T-cell (primary cell): ENCODE results near the gene IL1RN. TPM values are rescaled to one million over a fixed set of nuclear protein-coding genes. Genes with fewer than 3 reads are reported as not detected.

Experiments used
- ATAC-seq, 4 experiments: fragments of 200-7000 bp in 3 of 4; fragments of 150-1000 bp in 1 of 4; cut with Tn5 transposase; replicated peaks in 1 of 4; 1 replicate in 3 of 4; 2 replicates in 1 of 4; pipeline ENCODE4 v1.10.0; 2021; ENCODE audit warnings: moderate library complexity in 3 of 4, mild to moderate bottlenecking in 2 of 4, moderate number of reproducible peaks in 1 of 4
- CTCF ChIA-PET, 2 donors: fragments of 300-600 bp; sonication (Branson Sonifier 250); formaldehyde crosslinking; loops; one replicate each; lab custom pipeline; 2022; ENCODE audit warnings: antibody characterized with exemption in 2 of 2; lab: Charles Lee
- POLR2A ChIA-PET, 2 donors: fragments of 300-600 bp; sonication (Branson Sonifier 250); formaldehyde crosslinking; loops; one replicate each; lab custom pipeline; 2022; ENCODE audit warnings: antibody characterized with exemption in 2 of 2; lab: Charles Lee
- DNase-seq, 35 experiments: peaks; one replicate each; pipeline versions ENCODE4 v3.0.0 to v3.0.0-alpha.2; 2013 to 2023
- H3K27ac ChIP-seq: one replicate; pipeline ENCODE4 v1.5.1; 2013; ENCODE audit warnings: low read length
- H3K27me3 ChIP-seq, 2 experiments: replicated peaks in 1 of 2; 1 replicate in 1 of 2; 2 replicates in 1 of 2; pipeline versions ENCODE4 v1.6.1 to v1.7.0; 2013; ENCODE audit warnings: low read length in 1 of 2, mixed read lengths in 1 of 2; ENCODE audit not compliant: control insufficient read depth in 2 of 2, insufficient read depth in 2 of 2; ENCODE audit errors: extremely low read depth in 1 of 2
- H3K36me3 ChIP-seq, 2 donors: 1 replicate in 1 of 2; 2 replicates in 1 of 2; pipeline versions ENCODE4 v1.6.1 to v1.7.0; 2013; ENCODE audit warnings: low read length in 1 of 2; ENCODE audit not compliant: control insufficient read depth in 2 of 2, insufficient read depth in 1 of 2; ENCODE audit errors: extremely low read depth in 1 of 2
- H3K4me1 ChIP-seq, 2 experiments: 1 replicate in 1 of 2; 2 replicates in 1 of 2; pipeline versions ENCODE4 v1.6.1 to v1.7.0; 2013; ENCODE audit warnings: low read length in 2 of 2, mixed read lengths in 1 of 2; ENCODE audit not compliant: insufficient read depth in 2 of 2, control insufficient read depth in 1 of 2; ENCODE audit errors: extremely low read depth in 1 of 2
- H3K4me3 ChIP-seq, 2 donors: 1 replicate in 1 of 2; 2 replicates in 1 of 2; pipeline versions ENCODE4 v1.5.1 to v1.7.0; 2013; ENCODE audit warnings: mild to moderate bottlenecking in 2 of 2, low read length in 1 of 2, moderate library complexity in 1 of 2; ENCODE audit not compliant: control insufficient read depth in 1 of 2; ENCODE audit errors: extremely low read depth in 1 of 2
- H3K9me3 ChIP-seq: 2 replicates; pipeline ENCODE4 v1.7.0; 2013
- H3K27ac Mint-ChIP-seq, 2 donors: one replicate each; pipeline ENCODE4 v1.8.0; 2020 to 2021; ENCODE audit warnings: mild to moderate bottlenecking in 2 of 2, mixed read lengths in 2 of 2
- H3K27me3 Mint-ChIP-seq, 2 donors: one replicate each; pipeline ENCODE4 v1.8.0; 2021 to 2022; ENCODE audit warnings: mixed read lengths in 2 of 2
- H3K36me3 Mint-ChIP-seq: one replicate; pipeline ENCODE4 v1.8.0; 2021; ENCODE audit warnings: mixed read lengths
- H3K4me1 Mint-ChIP-seq, 3 donors: one replicate each; pipeline ENCODE4 v1.8.0; 2020 to 2022; ENCODE audit warnings: mixed read lengths in 3 of 3, mild to moderate bottlenecking in 1 of 3
- H3K4me3 Mint-ChIP-seq, 3 donors: one replicate each; pipeline ENCODE4 v1.8.0; 2020 to 2022; ENCODE audit warnings: mild to moderate bottlenecking in 3 of 3, mixed read lengths in 3 of 3, moderate library complexity in 3 of 3
- H3K9me3 Mint-ChIP-seq, 3 donors: one replicate each; pipeline ENCODE4 v1.8.0; 2020 to 2022; ENCODE audit warnings: mixed read lengths in 3 of 3
- WGBS: methylation state at CpG from one replicate; pipeline ENCODE4 v1.1.5; 2013; ENCODE audit warnings: missing lambda C conversion rate; ENCODE audit not compliant: insufficient coverage; 5-methylcytosine and 5-hydroxymethylcytosine counted together
- total RNA-seq, 35 experiments: library from RNA in 6 of 35; stranded (reverse) in 6 of 35; fragments of 120-200 nt in 1 of 35; gene quantifications; one replicate each; pipeline versions ENCODE4 v1.2.1 to v1.2.4 and lab custom pipeline; 2013 to 2026

Gene IL1RN
- total RNA-seq, 5 donors from 2014 or later (not counting 1 experiment from before 2014, with no cell fraction given) = not detected

DNA sequence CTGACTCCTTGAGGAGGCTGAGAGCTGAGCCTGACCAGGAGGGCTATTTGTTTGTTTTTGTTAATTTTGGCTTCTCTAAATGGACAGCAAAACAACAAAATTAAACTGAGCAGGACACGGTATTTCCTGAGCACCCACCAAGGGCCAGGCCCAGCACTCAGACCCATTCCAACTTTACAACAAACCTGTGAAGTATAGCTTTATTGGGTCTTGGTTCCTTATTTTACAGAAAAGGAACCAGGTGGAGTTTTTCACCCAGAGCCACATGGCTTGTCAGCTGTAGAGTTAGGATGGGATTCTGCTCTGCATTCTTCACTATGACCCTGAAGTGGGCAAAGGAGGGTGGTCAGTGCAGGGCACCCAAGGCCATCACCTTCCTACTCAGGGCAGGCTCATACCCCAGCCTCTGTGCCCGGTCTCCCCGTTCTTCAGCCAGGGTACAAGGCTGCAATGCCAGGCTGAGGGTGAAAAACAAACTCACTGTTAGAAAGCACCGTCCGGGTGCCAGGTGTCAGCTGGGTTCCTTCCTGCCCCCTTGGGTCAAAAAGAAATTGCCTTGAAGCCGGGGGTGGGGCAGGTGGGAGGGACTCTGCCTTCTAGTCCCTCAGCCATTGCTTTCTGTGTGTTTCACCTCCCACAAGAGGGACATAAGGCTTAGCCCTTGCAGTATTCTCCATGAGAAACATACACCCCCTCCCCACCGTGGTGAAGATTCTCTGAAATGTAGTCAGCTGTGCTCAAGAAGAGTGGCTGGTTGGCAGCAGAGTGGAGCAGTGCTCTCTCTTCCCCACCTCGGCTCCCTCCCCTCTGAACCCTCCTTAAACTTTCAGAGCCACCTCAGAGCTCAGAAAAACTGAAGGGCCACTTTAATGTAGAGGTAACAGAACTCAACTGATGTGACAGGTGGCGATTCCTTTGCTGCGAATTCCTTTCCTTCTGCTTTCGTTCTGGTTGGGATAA is 48.6 kb downstream of the IL1RN start:
- peaks cover 0 to 2% of the 10 kb centered on the region in 2 donors for H3K27me3 Mint-ChIP-seq
- ChIA-PET POLR2A (interaction anchor here in 1 of 2 donors (0.5 to 2.0 kb wide), 3 partner anchors 12 to 38 kb away, joined by 3 to 10 read pairs (median 5); no protein-coding TSS in a partner anchor), CTCF (interaction anchor here (1.5 to 7.9 kb wide), 5 partner anchors 23 to 214 kb away, joined by 4 to 99 read pairs (median 16); no protein-coding TSS in a partner anchor)
- H3K27ac ChIP-seq = peak overlapping the region; percentile 78
- H3K9me3 Mint-ChIP-seq = peaks cover 0 to 3% (median 0%) of the 10 kb centered on the region in 3 donors
- H3K27me3 ChIP-seq = no peaks in the 10 kb centered on the region
- DNase-seq (peak in 7 of 35 experiments; percentile 20 to 56 (median 32)), ATAC-seq (no peak)
- H3K4me3 Mint-ChIP-seq = peak overlapping the region; percentile 85 to 86 (median 86)
- peaks cover 18% of the 10 kb centered on the region for H3K36me3 Mint-ChIP-seq
- no peaks in the 10 kb centered on the region for H3K9me3 ChIP-seq
- 31% methylated on average over 5 of the region's 11 CpGs for WGBS
- peaks cover 88 to 92% (median 89%) of the 10 kb centered on the region in 3 donors for H3K4me1 Mint-ChIP-seq
- H3K36me3 ChIP-seq = peaks cover 5 to 32% of the 10 kb centered on the region in 2 donors
- peak overlapping the region; percentile 90 to 96 for H3K27ac Mint-ChIP-seq
- H3K4me1 ChIP-seq = peaks cover 61 to 96% of the 10 kb centered on the region in 2 experiments
- H3K4me3 ChIP-seq = peak overlapping the region; percentile 90 to 93

GRCh38 chr2:113176696-113177355 is 49.4 kb downstream of the IL1RN start:
- peak overlapping the region; percentile 85 to 86 (median 86) for H3K4me3 Mint-ChIP-seq
- ChIA-PET CTCF (interaction anchor here (3.1 to 7.9 kb wide), 2 partner anchors 37 to 38 kb away, joined by 16 to 99 read pairs; no protein-coding TSS in a partner anchor), POLR2A (no interaction called here)
- H3K27me3 Mint-ChIP-seq = peaks cover 0 to 2% of the 10 kb centered on the region in 2 donors
- DNase-seq = no peak
- peaks cover 6 to 37% of the 10 kb centered on the region in 2 donors for H3K36me3 ChIP-seq
- H3K27ac ChIP-seq = peak overlapping the region; percentile 78
- no peaks in the 10 kb centered on the region for H3K9me3 Mint-ChIP-seq
- H3K27me3 ChIP-seq = no peaks in the 10 kb centered on the region
- peaks cover 88 to 92% (median 89%) of the 10 kb centered on the region in 3 donors for H3K4me1 Mint-ChIP-seq
- H3K36me3 Mint-ChIP-seq = peaks cover 19% of the 10 kb centered on the region
- peak overlapping the region; percentile 90 to 93 for H3K4me3 ChIP-seq
- ATAC-seq = no peak
- peak overlapping the region; percentile 90 to 96 for H3K27ac Mint-ChIP-seq
- H3K4me1 ChIP-seq = peaks cover 63 to 96% of the 10 kb centered on the region in 2 experiments
- H3K9me3 ChIP-seq = no peaks in the 10 kb centered on the region
- 64% methylated on average over 3 of the region's 7 CpGs for WGBS

- ChIA-PET CTCF (interaction anchor here in 1 of 2 donors (1.2 kb wide), 1 partner anchor 57 kb away, joined by 3 read pairs; no protein-coding TSS in a partner anchor), POLR2A (no interaction called here)
- ATAC-seq (no peak), DNase-seq (no peak)
- peak overlapping the region; percentile 91 to 96 for H3K27ac Mint-ChIP-seq
- Histone ChIP-seq H3K4me3 (peak overlapping the region in 1 of 2 donors; percentile 17), H3K27ac (no peak overlapping the region), H3K4me1 (peaks cover 61 to 96% of the 10 kb centered on the region in 2 experiments), H3K9me3 (no peaks in the 10 kb centered on the region), H3K27me3 (no peaks in the 10 kb centered on the region), H3K36me3 (peaks cover 18 to 51% of the 10 kb centered on the region in 2 donors)
- 72% methylated on average over 6 of the region's 11 CpGs for WGBS
- H3K36me3 Mint-ChIP-seq = peaks cover 25% of the 10 kb centered on the region
- no peaks in the 10 kb centered on the region for H3K9me3 Mint-ChIP-seq
- H3K27me3 Mint-ChIP-seq = peaks cover 0 to 2% of the 10 kb centered on the region in 2 donors
- H3K4me3 Mint-ChIP-seq = peak overlapping the region; percentile 41 to 86 (median 44)
- H3K4me1 Mint-ChIP-seq = peaks cover 88 to 92% (median 88%) of the 10 kb centered on the region in 3 donors
These were observed 50.8 kb downstream of the IL1RN start for GRCh38 chr2:113178069-113178746.

GRCh38 chr2:113178891-113179290 is 51.5 kb downstream of the IL1RN start:
- Mint-ChIP-seq H3K9me3 (no peaks in the 10 kb centered on the region), H3K4me3 (peak overlapping the region; percentile 41 to 86 (median 44)), H3K27me3 (peaks cover 0 to 2% of the 10 kb centered on the region in 2 donors), H3K36me3 (peaks cover 31% of the 10 kb centered on the region), H3K4me1 (peaks cover 88 to 92% (median 88%) of the 10 kb centered on the region in 3 donors), H3K27ac (peak overlapping the region; percentile 91 to 96)
- no peaks in the 10 kb centered on the region for H3K9me3 ChIP-seq
- peaks cover 21 to 58% of the 10 kb centered on the region in 2 donors for H3K36me3 ChIP-seq
- WGBS = no CpG with 5 or more reads among the region's 4 CpGs
- CTCF ChIA-PET = interaction anchor here in 1 of 2 donors (1.2 kb wide), 1 partner anchor 57 kb away, joined by 3 read pairs; no protein-coding TSS in a partner anchor
- peaks cover 63 to 96% of the 10 kb centered on the region in 2 experiments for H3K4me1 ChIP-seq
- ATAC-seq (peak in 2 of 4 experiments; percentile 16 to 23), DNase-seq (peak in 6 of 35 experiments; percentile 19 to 45 (median 41))
- no peaks in the 10 kb centered on the region for H3K27me3 ChIP-seq
- POLR2A ChIA-PET = no interaction called here
- peak overlapping the region; percentile 39 for H3K27ac ChIP-seq
- H3K4me3 ChIP-seq = no peak overlapping the region

- ATAC-seq (no peak), DNase-seq (no peak)
- ChIA-PET POLR2A (no interaction called here), CTCF (interaction anchor here (0.6 to 2.2 kb wide), 6 partner anchors 11 to 41 kb away, joined by 3 to 21 read pairs (median 4); no protein-coding TSS in a partner anchor)
- peaks cover 0 to 2% of the 10 kb centered on the region in 2 donors for H3K27me3 Mint-ChIP-seq
- peaks cover 33% of the 10 kb centered on the region for H3K36me3 Mint-ChIP-seq
- Histone ChIP-seq H3K27ac (peak overlapping the region; percentile 39), H3K27me3 (no peaks in the 10 kb centered on the region), H3K4me1 (peaks cover 63 to 97% of the 10 kb centered on the region in 2 experiments), H3K9me3 (no peaks in the 10 kb centered on the region), H3K4me3 (peak overlapping the region in 1 of 2 donors; percentile 41), H3K36me3 (peaks cover 23 to 63% of the 10 kb centered on the region in 2 donors)
- peak overlapping the region; percentile 41 to 86 (median 44) for H3K4me3 Mint-ChIP-seq
- 95% methylated on average over 4 of the region's 8 CpGs for WGBS
- H3K27ac Mint-ChIP-seq = peak overlapping the region; percentile 91 to 96
- no peaks in the 10 kb centered on the region for H3K9me3 Mint-ChIP-seq
- peaks cover 89 to 94% (median 89%) of the 10 kb centered on the region in 3 donors for H3K4me1 Mint-ChIP-seq
These were observed 52.1 kb downstream of the IL1RN start for GRCh38 chr2:113179446-113180045.
